Mesendoderm (in vitro differentiated cells): ENCODE data around the gene CLEC6A.
"Not testable (repeated sequence)": the region's sequence is repeated elsewhere in the genome, so short reads cannot be mapped to it uniquely, and the experiment has no call there.

Experiments
- DNase-seq: peaks from one replicate; pipeline ENCODE4 v3.0.0; 2013
- H2AK5ac ChIP-seq: 2 replicates; pipeline ENCODE4 v1.6.1; 2013; ENCODE audit warnings: low read length, inconsistent platforms
- H2BK120ac ChIP-seq: 2 replicates; pipeline ENCODE4 v1.6.1; 2013; ENCODE audit warnings: low read depth, mild to moderate bottlenecking, low read length, moderate library complexity, mixed read lengths
- H2BK15ac ChIP-seq: replicated peaks from 2 replicates; pipeline ENCODE4 v1.6.1; 2013; ENCODE audit warnings: low read depth, mild to moderate bottlenecking, moderate library complexity
- H2BK5ac ChIP-seq: 2 replicates; pipeline ENCODE4 v1.6.1; 2013; ENCODE audit warnings: low read length, inconsistent platforms
- H3K18ac ChIP-seq: 2 replicates; pipeline ENCODE4 v1.6.1; 2013; ENCODE audit warnings: mild to moderate bottlenecking, low read length, mixed read lengths
- H3K23ac ChIP-seq: one replicate; pipeline ENCODE4 v1.6.1; 2013; ENCODE audit warnings: low read length
- H3K27ac ChIP-seq: 2 replicates; pipeline ENCODE4 v1.5.1; 2013; ENCODE audit warnings: low read depth, mild to moderate bottlenecking, inconsistent platforms, low read length, moderate library complexity
- H3K27me3 ChIP-seq: 2 replicates; pipeline ENCODE4 v1.6.1; 2013; ENCODE audit warnings: low read length, control low read depth, mild to moderate bottlenecking, inconsistent platforms; ENCODE audit not compliant: insufficient read depth, poor library complexity
- H3K36me3 ChIP-seq: 2 replicates; pipeline ENCODE4 v1.6.1; 2013; ENCODE audit warnings: low read length, inconsistent platforms; ENCODE audit not compliant: control insufficient read depth, insufficient read depth
- H3K4ac ChIP-seq: one replicate; pipeline ENCODE4 v1.6.1; 2013; ENCODE audit warnings: low read depth, mild to moderate bottlenecking, low read length, moderate library complexity
- H3K4me1 ChIP-seq: 2 replicates; pipeline ENCODE4 v1.6.1; 2013; ENCODE audit warnings: low read depth, low read length, inconsistent platforms; ENCODE audit not compliant: control insufficient read depth
- H3K4me2 ChIP-seq: 2 replicates; pipeline ENCODE4 v1.6.1; 2013; ENCODE audit warnings: low read length
- H3K4me3 ChIP-seq: 2 replicates; pipeline ENCODE4 v1.5.1; 2013; ENCODE audit warnings: mild to moderate bottlenecking, low read length
- H3K56ac ChIP-seq: one replicate; pipeline ENCODE4 v1.6.1; 2013; ENCODE audit warnings: low read length
- H3K79me1 ChIP-seq: 2 replicates; pipeline ENCODE4 v1.6.1; 2013; ENCODE audit warnings: low read length, inconsistent platforms
- H3K79me2 ChIP-seq: 2 replicates; pipeline ENCODE4 v1.6.1; 2013; ENCODE audit warnings: mild to moderate bottlenecking, low read length; ENCODE audit not compliant: control insufficient read depth, insufficient read depth
- H3K9ac ChIP-seq: 2 replicates; pipeline ENCODE4 v1.6.1; 2013; ENCODE audit warnings: low read length, inconsistent platforms
- H4K5ac ChIP-seq: one replicate; pipeline ENCODE4 v1.6.1; 2013; ENCODE audit warnings: low read length
- H4K8ac ChIP-seq: one replicate; pipeline ENCODE4 v1.6.1; 2013; ENCODE audit warnings: low read depth, mild to moderate bottlenecking, control low read depth, low read length, moderate library complexity
- WGBS: extraction: QIAGEN DNeasy Blood & Tissue Kit; methylation state at CpG from one replicate; pipeline ENCODE4 v1.1.7; 2013; ENCODE audit warnings: low lambda C conversion rate, missing lambda C conversion rate; ENCODE audit not compliant: insufficient coverage; ENCODE audit errors: extremely low coverage; 5-methylcytosine and 5-hydroxymethylcytosine counted together

CLEC6A gene

DNA sequence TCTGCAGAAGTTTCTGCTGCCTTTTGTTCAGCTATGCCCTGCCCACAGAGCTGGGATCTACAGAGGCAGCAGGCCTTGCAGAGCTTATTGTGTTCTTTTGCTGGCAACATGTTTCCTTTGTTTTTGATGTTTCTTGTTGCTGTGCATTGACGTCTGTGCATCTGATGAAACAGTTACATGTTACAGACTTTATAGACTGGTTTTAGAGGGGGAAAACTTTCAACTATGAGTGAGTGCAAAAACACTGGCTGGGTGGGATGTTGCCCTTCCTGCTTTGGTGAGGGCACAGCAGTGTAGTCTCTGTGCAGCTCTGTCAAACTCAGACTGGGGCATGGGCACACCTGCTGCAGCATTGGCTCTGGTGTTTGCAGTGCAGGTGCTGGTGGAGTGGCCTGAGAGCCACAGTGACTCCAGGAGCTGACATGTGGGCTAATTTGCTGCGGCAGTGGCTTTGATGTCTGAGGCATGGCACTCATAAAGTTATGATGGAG is 26.9 kb downstream of the CLEC6A start:
- H3K56ac ChIP-seq = no peak overlapping the region
- no peaks in the 10 kb centered on the region for H3K79me2 ChIP-seq
- no peak overlapping the region for H2BK5ac ChIP-seq
- H3K36me3 ChIP-seq = no peaks in the 10 kb centered on the region
- no CpG with 5 or more reads among the region's 2 CpGs for WGBS
- no peak overlapping the region for H3K9ac ChIP-seq
- H4K8ac ChIP-seq = no peak overlapping the region
- no peak overlapping the region for H3K27ac ChIP-seq
- no peak overlapping the region for H3K23ac ChIP-seq
- H3K4ac ChIP-seq = no peak overlapping the region
- H3K4me2 ChIP-seq = no peak overlapping the region
- H4K5ac ChIP-seq = no peak overlapping the region
- DNase-seq = no peak
- peaks cover 2% of the 10 kb centered on the region for H3K4me1 ChIP-seq
- no peak overlapping the region for H2AK5ac ChIP-seq
- H2BK120ac ChIP-seq = no peak overlapping the region
- H2BK15ac ChIP-seq = no peak overlapping the region
- no peaks in the 10 kb centered on the region for H3K27me3 ChIP-seq
- H3K4me3 ChIP-seq = no peak overlapping the region
- H3K79me1 ChIP-seq = no peaks in the 10 kb centered on the region
- H3K18ac ChIP-seq = no peak overlapping the region

DNA sequence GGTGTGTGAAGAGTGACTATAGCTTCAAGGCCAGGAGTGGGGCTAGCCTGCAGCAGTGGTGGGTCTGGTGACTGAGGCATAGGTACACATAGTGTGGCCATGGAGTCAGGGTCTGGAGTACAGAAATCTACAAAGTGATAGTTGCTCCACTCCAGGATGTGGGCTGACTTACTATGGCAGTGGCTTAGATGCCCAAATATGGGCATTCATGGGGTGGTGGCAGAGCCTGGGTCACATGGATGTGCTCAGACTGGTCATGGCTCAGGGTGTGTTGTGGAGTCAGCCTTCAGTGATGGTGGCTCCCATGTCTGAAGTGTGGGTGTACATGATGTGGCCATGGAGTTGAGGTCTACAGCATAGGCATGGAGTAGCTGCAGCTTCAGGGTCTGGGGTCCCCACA is 27.3 kb downstream of the CLEC6A start:
- Histone ChIP-seq H3K79me1 (no peaks in the 10 kb centered on the region), H3K36me3 (no peaks in the 10 kb centered on the region), H3K4me3 (no peak overlapping the region), H3K4ac (no peak overlapping the region), H3K23ac (no peak overlapping the region), H3K56ac (no peak overlapping the region), H2AK5ac (no peak overlapping the region), H3K4me1 (peaks cover 2% of the 10 kb centered on the region), H3K9ac (no peak overlapping the region), H3K27me3 (no peaks in the 10 kb centered on the region), H2BK15ac (no peak overlapping the region), H2BK120ac (no peak overlapping the region), H3K27ac (no peak overlapping the region), H4K5ac (no peak overlapping the region), H3K18ac (no peak overlapping the region), H3K4me2 (no peak overlapping the region), H2BK5ac (no peak overlapping the region), H3K79me2 (no peaks in the 10 kb centered on the region), H4K8ac (no peak overlapping the region)
- no peak for DNase-seq

DNA sequence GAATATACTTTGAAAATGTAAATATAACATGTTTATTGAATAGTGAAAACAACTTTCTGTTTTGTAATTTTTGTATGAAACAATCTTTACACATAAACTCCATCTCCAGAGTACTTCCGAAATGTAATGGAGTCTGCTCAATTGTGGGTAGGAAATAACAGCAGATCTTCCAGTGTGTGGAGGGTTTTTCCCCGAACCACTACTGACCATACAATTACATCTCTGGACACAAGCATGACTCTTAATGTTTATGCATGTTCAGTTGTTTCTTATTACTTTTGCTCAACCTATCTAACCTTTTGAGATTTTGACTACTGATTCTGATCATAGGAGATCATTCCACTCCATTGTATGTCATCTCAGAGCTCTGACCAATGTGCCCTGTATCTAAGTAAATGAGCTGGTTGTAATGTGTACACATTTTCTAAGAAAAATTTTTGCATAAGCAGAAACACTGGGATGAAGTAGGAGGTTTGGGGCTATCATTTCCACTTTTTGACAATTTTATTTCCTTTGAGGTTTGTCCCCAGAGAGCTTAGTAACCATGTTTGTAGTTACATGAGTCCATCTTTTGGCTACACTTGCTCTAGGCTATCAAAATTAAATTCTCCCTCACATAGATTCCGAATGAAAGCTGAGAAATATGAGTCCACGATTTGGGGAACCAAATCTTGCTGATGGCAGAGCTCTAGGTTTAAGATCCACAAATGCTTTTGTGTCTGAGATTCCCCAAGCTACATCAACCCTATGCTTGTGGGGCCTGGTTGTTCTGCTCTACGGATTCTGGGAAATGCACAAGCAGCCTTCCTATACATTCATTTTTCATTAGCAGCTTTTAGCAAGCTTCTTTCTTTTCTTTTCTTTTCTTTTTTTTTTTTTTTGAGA is 36.1 kb downstream of the CLEC6A start:
- Histone ChIP-seq H3K79me2 (no peaks in the 10 kb centered on the region), H4K8ac (no peak overlapping the region), H3K79me1 (no peaks in the 10 kb centered on the region), H2BK120ac (no peak overlapping the region), H3K27ac (no peak overlapping the region), H3K56ac (no peak overlapping the region), H2BK5ac (no peak overlapping the region), H3K9ac (no peak overlapping the region), H3K4ac (no peak overlapping the region), H3K27me3 (no peaks in the 10 kb centered on the region), H4K5ac (no peak overlapping the region), H2AK5ac (no peak overlapping the region), H3K23ac (no peak overlapping the region), H3K18ac (no peak overlapping the region), H3K36me3 (no peaks in the 10 kb centered on the region), H3K4me2 (no peak overlapping the region), H3K4me1 (no peaks in the 10 kb centered on the region), H3K4me3 (no peak overlapping the region), H2BK15ac (no peak overlapping the region)
- no peak for DNase-seq
- no CpG with 5 or more reads among the region's 5 CpGs for WGBS

DNA sequence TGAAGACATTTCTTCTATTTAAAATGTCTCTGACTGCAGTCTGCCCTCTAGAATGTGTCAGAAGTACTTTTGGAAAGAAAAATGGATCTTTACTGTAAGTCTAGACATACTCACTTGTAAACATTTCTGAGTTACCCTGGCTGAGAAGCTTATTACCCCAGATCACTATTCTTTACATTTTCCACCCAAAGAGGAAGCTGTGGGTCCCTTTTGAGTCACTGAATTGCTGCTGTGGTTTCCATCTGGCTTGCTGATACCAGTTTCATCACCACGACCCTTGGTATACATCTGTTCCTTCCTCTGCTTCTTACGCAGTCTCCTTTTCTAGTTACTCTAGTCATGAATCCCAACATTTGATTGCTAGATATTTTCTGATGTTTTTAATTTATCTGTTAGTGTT is 37.3 kb downstream of the CLEC6A start:
- Histone ChIP-seq H2BK5ac (no peak overlapping the region), H2BK15ac (no peak overlapping the region), H3K27me3 (no peaks in the 10 kb centered on the region), H3K9ac (no peak overlapping the region), H3K4me1 (no peaks in the 10 kb centered on the region), H3K36me3 (no peaks in the 10 kb centered on the region), H3K27ac (no peak overlapping the region), H3K4ac (no peak overlapping the region), H2BK120ac (no peak overlapping the region), H4K8ac (no peak overlapping the region), H3K79me2 (no peaks in the 10 kb centered on the region), H4K5ac (no peak overlapping the region), H3K4me2 (no peak overlapping the region), H3K4me3 (no peak overlapping the region), H3K23ac (no peak overlapping the region), H3K18ac (no peak overlapping the region), H2AK5ac (no peak overlapping the region), H3K79me1 (no peaks in the 10 kb centered on the region), H3K56ac (no peak overlapping the region)
- no peak for DNase-seq
- no CpG with 5 or more reads among the region's 2 CpGs for WGBS

DNA sequence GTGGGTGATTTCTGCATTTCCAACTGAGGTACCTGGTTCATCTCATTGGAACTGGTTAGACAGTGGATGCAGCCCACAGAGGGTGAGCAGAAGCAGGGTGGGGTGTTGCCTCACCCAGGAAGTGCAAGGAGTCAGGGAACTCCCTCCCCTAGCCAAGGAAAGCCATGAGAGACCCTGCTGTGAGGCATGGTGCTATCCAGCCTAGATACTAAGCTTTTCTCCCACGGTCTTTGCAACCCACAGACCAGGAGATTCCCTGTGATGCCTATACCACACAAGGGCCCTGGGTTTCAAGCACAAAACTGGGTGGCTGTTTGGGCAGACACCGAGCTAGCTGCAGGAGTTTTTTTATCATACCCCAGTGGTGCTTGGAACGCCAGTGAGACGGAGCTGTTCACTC is 39.9 kb downstream of the CLEC6A start:
- not testable (repeated sequence) for H3K56ac ChIP-seq, H2BK15ac ChIP-seq, H2AK5ac ChIP-seq, H4K5ac ChIP-seq, DNase-seq, H2BK5ac ChIP-seq, H4K8ac ChIP-seq, H3K4me3 ChIP-seq, H3K4ac ChIP-seq, H3K23ac ChIP-seq, H3K36me3 ChIP-seq, H3K79me1 ChIP-seq, H2BK120ac ChIP-seq, H3K18ac ChIP-seq, H3K9ac ChIP-seq, H3K4me1 ChIP-seq, H3K4me2 ChIP-seq, H3K79me2 ChIP-seq, H3K27me3 ChIP-seq, H3K27ac ChIP-seq
- no CpG with 5 or more reads among the region's 4 CpGs for WGBS

DNA sequence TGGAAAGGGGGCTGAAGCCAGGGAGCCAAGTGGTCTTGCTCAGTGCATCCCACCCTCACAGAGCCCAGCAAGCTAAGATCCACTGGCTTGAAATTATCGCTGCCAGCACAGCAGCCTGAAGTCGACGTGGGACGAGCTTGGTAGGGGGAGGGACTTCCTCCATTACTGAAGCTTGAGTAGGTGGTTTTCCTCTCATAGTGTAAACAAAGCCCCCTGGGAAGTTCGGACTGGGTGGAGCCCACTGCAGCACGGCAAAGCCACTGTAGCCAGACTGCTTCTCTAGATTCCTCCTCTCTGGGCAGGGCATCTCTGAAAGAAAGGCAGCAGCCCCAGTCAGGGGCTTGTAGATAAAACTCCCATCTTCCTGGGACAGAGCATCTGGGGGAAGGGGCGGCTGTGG is 40.3 kb downstream of the CLEC6A start:
- H3K27me3 ChIP-seq, H2AK5ac ChIP-seq, H4K5ac ChIP-seq, H3K9ac ChIP-seq, H3K23ac ChIP-seq, H2BK120ac ChIP-seq, H2BK5ac ChIP-seq, H3K4ac ChIP-seq, H3K56ac ChIP-seq, H4K8ac ChIP-seq, H3K79me2 ChIP-seq, H3K4me3 ChIP-seq, H3K79me1 ChIP-seq, H3K18ac ChIP-seq, H3K27ac ChIP-seq, H3K36me3 ChIP-seq, H3K4me2 ChIP-seq, H3K4me1 ChIP-seq, H2BK15ac ChIP-seq: not testable (repeated sequence)
- peak; percentile 17 for DNase-seq
- WGBS = no CpG with 5 or more reads among the region's 7 CpGs
